Thoracic aorta (tissue), 2 donors: ENCODE results near the gene KIFC3. TPM values are rescaled to one million over a fixed set of nuclear protein-coding genes. Genes with fewer than 3 reads are reported as not detected.

Experiments
- ATAC-seq: fragments of 150-250 bp; one replicate; pipeline ENCODE4 v1.8.0; 2017; ENCODE audit warnings: low read depth; ENCODE audit not compliant: insufficient number of reproducible peaks, low FRiP score
- DNase-seq: peaks from one replicate; pipeline ENCODE4 v3.0.0-alpha.2; 2020; ENCODE audit warnings: low spot score
- H3K27ac ChIP-seq, 2 donors: fragments of 200-600 bp; sonication (generic); 1 replicate in 1 of 2; 2 replicates in 1 of 2; pipeline ENCODE4 v1.5.1; 2016; ENCODE audit warnings: mild to moderate bottlenecking in 2 of 2, moderate library complexity in 2 of 2
- H3K27me3 ChIP-seq: fragments of 200-600 bp; sonication (generic); replicated peaks from 2 replicates; pipeline ENCODE4 v1.6.0; 2016; ENCODE audit warnings: mild to moderate bottlenecking; ENCODE audit not compliant: insufficient read depth
- H3K36me3 ChIP-seq: fragments of 200-600 bp; sonication (generic); one replicate; pipeline ENCODE4 v1.5.1; 2016
- H3K4me1 ChIP-seq, 2 donors: fragments of 200-600 bp; sonication (generic); 1 replicate in 1 of 2; 2 replicates in 1 of 2; pipeline versions ENCODE4 v1.5.1 to v1.6.0; 2016; ENCODE audit warnings: low read depth in 2 of 2, mild to moderate bottlenecking in 1 of 2; ENCODE audit not compliant: control insufficient read depth in 1 of 2
- H3K4me3 ChIP-seq: fragments of 200-600 bp; sonication (generic); 2 replicates; pipeline ENCODE4 v1.5.1; 2016; ENCODE audit warnings: mild to moderate bottlenecking
- H3K9me3 ChIP-seq: fragments of 200-600 bp; sonication (generic); 2 replicates; pipeline ENCODE4 v1.5.1; 2016
- total RNA-seq, 2 donors: library from RNA; depleted of rRNA; stranded (reverse); fragments of >200 nt; gene quantifications; one replicate each; pipeline versions ENCODE4 v1.1.0 to v1.2.3, GENCODE V29; 2016
- TF ChIP-seq, protein P1 (sequence below): fragments of 200-600 bp; sonication (generic); IDR thresholded peaks from one replicate; pipeline ENCODE4 v1.5.1; 2019; ENCODE audit warnings: antibody characterized with exemption

The KIFC3 gene
- total RNA-seq, 2 donors from 2014 or later, result 109 to 123 TPM

DNA sequence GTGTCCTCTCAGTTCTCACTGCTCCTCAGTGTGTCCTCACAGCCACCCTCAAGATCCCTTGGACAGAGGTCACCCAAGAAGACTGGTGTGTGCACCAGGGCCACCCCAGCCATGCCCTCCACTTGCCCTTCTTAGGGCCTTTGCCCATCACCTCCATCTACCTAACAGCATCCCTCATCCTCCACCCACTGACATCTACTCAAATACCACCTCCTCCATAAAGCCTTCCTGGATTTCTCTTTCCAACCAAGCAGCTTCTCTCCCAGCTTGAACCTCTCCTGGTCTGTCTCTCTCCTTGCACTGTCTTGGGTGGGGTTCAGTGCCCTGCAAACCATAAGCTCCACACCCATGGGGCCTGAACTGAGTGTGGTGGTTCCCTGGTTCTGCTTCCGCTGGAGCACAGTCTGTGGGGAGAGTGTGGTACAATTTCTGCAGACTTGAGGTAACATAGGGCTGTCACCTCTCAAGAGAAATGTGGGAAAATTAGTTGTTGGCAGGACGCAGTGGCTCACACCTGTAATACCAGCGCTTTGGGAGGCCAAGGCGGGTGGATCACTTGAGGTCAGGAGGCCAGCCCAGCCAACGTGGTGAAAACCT is 52.3 kb downstream of the KIFC3 start:
- DNase-seq (no peak), ATAC-seq (no peak)
- H3K27ac ChIP-seq, result no peak overlapping the region
- no peaks in the 10 kb centered on the region for H3K4me1 ChIP-seq
- TF ChIP-seq, protein P1, sequence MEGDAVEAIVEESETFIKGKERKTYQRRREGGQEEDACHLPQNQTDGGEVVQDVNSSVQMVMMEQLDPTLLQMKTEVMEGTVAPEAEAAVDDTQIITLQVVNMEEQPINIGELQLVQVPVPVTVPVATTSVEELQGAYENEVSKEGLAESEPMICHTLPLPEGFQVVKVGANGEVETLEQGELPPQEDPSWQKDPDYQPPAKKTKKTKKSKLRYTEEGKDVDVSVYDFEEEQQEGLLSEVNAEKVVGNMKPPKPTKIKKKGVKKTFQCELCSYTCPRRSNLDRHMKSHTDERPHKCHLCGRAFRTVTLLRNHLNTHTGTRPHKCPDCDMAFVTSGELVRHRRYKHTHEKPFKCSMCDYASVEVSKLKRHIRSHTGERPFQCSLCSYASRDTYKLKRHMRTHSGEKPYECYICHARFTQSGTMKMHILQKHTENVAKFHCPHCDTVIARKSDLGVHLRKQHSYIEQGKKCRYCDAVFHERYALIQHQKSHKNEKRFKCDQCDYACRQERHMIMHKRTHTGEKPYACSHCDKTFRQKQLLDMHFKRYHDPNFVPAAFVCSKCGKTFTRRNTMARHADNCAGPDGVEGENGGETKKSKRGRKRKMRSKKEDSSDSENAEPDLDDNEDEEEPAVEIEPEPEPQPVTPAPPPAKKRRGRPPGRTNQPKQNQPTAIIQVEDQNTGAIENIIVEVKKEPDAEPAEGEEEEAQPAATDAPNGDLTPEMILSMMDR, result no peak
- no peaks in the 10 kb centered on the region for H3K9me3 ChIP-seq
- H3K36me3 ChIP-seq, result peaks cover 21% of the 10 kb centered on the region
- H3K27me3 ChIP-seq, result no peaks in the 10 kb centered on the region
- H3K4me3 ChIP-seq, result no peak overlapping the region

- peaks cover 24% of the 10 kb centered on the region for H3K36me3 ChIP-seq
These were observed 53.1 kb downstream of the KIFC3 start for GRCh38 chr16:57749101-57749692.

GRCh38 chr16:57748596-57748995 is 53.7 kb downstream of the KIFC3 start:
- Histone ChIP-seq H3K4me3 (no peak overlapping the region), H3K27me3 (no peaks in the 10 kb centered on the region), H3K36me3 (peaks cover 25% of the 10 kb centered on the region), H3K27ac (no peak overlapping the region), H3K9me3 (no peaks in the 10 kb centered on the region), H3K4me1 (no peaks in the 10 kb centered on the region)
- ATAC-seq, result no peak
- DNase-seq, result no peak
- TF ChIP-seq, protein P1, result no peak

More at GRCh38 chr16:57749101-57749692, 53.1 kb downstream of the KIFC3 start:
- no peak overlapping the region for H3K4me3 ChIP-seq
- no peak for DNase-seq
- no peaks in the 10 kb centered on the region for H3K9me3 ChIP-seq
- no peaks in the 10 kb centered on the region for H3K4me1 ChIP-seq
- no peak for ATAC-seq
- H3K27ac ChIP-seq, result no peak overlapping the region
- TF ChIP-seq, protein P1, result no peak
- H3K27me3 ChIP-seq, result no peaks in the 10 kb centered on the region

DNA sequence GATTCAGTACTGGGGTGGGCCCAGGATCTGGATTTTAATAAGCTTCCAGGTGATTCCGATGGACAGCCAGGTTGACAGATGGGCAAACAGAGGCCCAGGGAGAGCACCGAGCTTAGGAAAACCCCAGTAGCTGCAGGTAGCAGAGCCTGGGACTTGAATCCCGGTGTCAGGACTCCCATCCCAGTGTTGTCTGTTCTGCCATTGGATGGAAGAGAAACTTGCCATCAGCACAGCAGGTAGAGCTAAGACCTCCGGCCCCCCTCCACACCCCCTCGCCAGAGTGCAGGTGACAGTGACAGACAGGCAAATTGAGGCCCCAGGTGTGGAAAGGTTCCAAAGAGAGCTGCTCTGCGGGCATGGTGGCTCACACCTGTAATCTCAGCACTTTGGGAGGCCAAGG is 54.3 kb downstream of the KIFC3 start:
- H3K9me3 ChIP-seq, result no peaks in the 10 kb centered on the region
- H3K4me1 ChIP-seq, result no peaks in the 10 kb centered on the region
- TF ChIP-seq, protein P1, result no peak
- H3K27ac ChIP-seq, result no peak overlapping the region
- peaks cover 21% of the 10 kb centered on the region for H3K36me3 ChIP-seq
- DNase-seq, result no peak
- no peaks in the 10 kb centered on the region for H3K27me3 ChIP-seq
- no peak for ATAC-seq
- no peak overlapping the region for H3K4me3 ChIP-seq

DNA sequence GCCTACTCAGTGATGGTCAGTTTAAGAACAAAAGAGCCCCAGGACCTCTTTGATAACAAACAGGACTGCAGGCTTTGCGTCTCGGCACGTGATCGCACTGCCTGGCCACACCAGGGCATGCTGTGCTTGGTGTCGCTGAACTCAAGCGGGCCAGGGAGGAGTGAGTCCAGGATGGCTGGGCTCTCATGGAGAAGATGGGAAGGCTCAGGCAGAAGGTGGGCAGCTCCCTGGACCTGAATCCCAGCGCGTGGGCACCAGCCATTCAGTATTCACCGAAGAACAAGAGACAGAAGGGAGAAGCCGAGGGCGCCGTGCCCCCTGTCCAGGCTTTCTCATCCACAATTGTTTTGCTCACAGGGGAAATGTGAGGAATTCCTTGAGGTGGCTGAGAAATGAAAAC is 54.8 kb downstream of the KIFC3 start:
- H3K27ac ChIP-seq, result no peak overlapping the region
- DNase-seq, result no peak
- H3K9me3 ChIP-seq, result no peaks in the 10 kb centered on the region
- no peaks in the 10 kb centered on the region for H3K4me1 ChIP-seq
- H3K27me3 ChIP-seq, result no peaks in the 10 kb centered on the region
- no peak for ATAC-seq
- H3K36me3 ChIP-seq, result peaks cover 21% of the 10 kb centered on the region
- no peak overlapping the region for H3K4me3 ChIP-seq
- TF ChIP-seq, protein P1, result no peak
